ENCODE measurements around the gene CHCHD6. TPM values are rescaled to one million over a fixed set of nuclear protein-coding genes. Genes with fewer than 3 reads are reported as not detected.

CHCHD6 gene
- total RNA-seq, 2 donors from 2014 or later, result 23.6 to 34.4 TPM

DNA sequence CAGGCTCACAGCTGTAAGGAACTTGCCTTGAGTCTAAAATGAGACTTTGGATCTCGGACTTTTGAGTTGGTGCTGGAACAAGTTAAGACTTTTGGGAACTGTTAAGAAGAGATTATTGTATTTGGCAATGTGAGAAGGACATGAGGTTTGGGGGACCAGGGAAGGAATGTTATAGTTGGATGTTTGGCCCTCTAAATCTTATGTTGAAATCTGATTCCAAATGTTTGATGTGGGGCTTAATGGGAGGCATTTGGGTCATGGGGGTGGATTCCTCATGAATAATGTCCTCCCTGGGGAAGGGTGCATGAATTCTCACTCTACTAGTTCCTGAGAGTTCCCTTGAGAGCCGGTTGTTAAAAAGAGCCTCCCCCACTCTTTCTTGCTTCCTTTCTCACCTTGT, 18.5 kb upstream of the CHCHD6 start:
- TF ChIP-seq, protein P1, sequence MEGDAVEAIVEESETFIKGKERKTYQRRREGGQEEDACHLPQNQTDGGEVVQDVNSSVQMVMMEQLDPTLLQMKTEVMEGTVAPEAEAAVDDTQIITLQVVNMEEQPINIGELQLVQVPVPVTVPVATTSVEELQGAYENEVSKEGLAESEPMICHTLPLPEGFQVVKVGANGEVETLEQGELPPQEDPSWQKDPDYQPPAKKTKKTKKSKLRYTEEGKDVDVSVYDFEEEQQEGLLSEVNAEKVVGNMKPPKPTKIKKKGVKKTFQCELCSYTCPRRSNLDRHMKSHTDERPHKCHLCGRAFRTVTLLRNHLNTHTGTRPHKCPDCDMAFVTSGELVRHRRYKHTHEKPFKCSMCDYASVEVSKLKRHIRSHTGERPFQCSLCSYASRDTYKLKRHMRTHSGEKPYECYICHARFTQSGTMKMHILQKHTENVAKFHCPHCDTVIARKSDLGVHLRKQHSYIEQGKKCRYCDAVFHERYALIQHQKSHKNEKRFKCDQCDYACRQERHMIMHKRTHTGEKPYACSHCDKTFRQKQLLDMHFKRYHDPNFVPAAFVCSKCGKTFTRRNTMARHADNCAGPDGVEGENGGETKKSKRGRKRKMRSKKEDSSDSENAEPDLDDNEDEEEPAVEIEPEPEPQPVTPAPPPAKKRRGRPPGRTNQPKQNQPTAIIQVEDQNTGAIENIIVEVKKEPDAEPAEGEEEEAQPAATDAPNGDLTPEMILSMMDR (conservative IDR thresholded peaks at IDR 0.05), result no peak
- Histone ChIP-seq H3K36me3 (ENCODE audit: control insufficient read depth, insufficient read depth, low read length) (no peaks in the 10 kb centered on the region), H3K9ac (ENCODE audit: extremely low read depth, low read length, poor library complexity, severe bottlenecking) (no peak overlapping the region), H3K4me3 (ENCODE audit: low read length) (no peak overlapping the region), H3K9me3 (ENCODE audit: control insufficient read depth, low read length) (no peaks in the 10 kb centered on the region), H3K27ac (ENCODE audit: low read depth, low read length) (no peak overlapping the region), H3K27me3 (ENCODE audit: control insufficient read depth, insufficient read depth, low read length, poor library complexity, severe bottlenecking) (peaks cover 3% of the 10 kb centered on the region), H3K4me1 (ENCODE audit: control insufficient read depth, insufficient read depth, low read length) (no peaks in the 10 kb centered on the region)
- Mint-ChIP-seq H3K4me3 (no peak overlapping the region), H3K9me3 (no peaks in the 10 kb centered on the region), H3K36me3 (ENCODE audit: low read depth) (no peaks in the 10 kb centered on the region), H3K4me1 (no peaks in the 10 kb centered on the region), H3K27me3 (ENCODE audit: insufficient read depth) (peaks cover 13% of the 10 kb centered on the region), H3K27ac (no peak overlapping the region)
- DNase-seq, result no peak
- 83 to 94% methylated on average over 2 of the region's 2 CpGs for WGBS, 2 experiments (ENCODE audit: insufficient coverage in 1 of 2, insufficient read length in 1 of 2)

GRCh38 chr3:126691765-126692164, 12.3 kb upstream of the CHCHD6 start:
- TF ChIP-seq, protein P1 (conservative IDR thresholded peaks at IDR 0.05), result no peak
- WGBS, 2 experiments (ENCODE audit: insufficient coverage in 1 of 2, insufficient read length in 1 of 2), result 71 to 100% methylated on average over 1 to 3 of the region's 4 CpGs
- no peak overlapping the region for H3K27ac Mint-ChIP-seq
- H3K36me3 Mint-ChIP-seq (ENCODE audit: low read depth), result no peaks in the 10 kb centered on the region
- H3K36me3 ChIP-seq (ENCODE audit: control insufficient read depth, insufficient read depth, low read length), result no peaks in the 10 kb centered on the region
- H3K4me1 ChIP-seq (ENCODE audit: control insufficient read depth, insufficient read depth, low read length), result no peaks in the 10 kb centered on the region
- H3K9ac ChIP-seq (ENCODE audit: extremely low read depth, low read length, poor library complexity, severe bottlenecking), result no peak overlapping the region
- no peak for DNase-seq
- peaks cover 4% of the 10 kb centered on the region for H3K27me3 Mint-ChIP-seq (ENCODE audit: insufficient read depth)
- no peak overlapping the region for H3K4me3 ChIP-seq (ENCODE audit: low read length)
- H3K27me3 ChIP-seq (ENCODE audit: control insufficient read depth, insufficient read depth, low read length, poor library complexity, severe bottlenecking), result no peaks in the 10 kb centered on the region
- H3K4me1 Mint-ChIP-seq, result no peaks in the 10 kb centered on the region
- H3K27ac ChIP-seq (ENCODE audit: low read depth, low read length), result no peak overlapping the region
- no peak overlapping the region for H3K4me3 Mint-ChIP-seq
- no peaks in the 10 kb centered on the region for H3K9me3 ChIP-seq (ENCODE audit: control insufficient read depth, low read length)
- H3K9me3 Mint-ChIP-seq, result no peaks in the 10 kb centered on the region

- WGBS, 2 experiments (ENCODE audit: insufficient coverage in 1 of 2, insufficient read length in 1 of 2), result 72 to 81% methylated on average over 3 to 5 of the region's 5 CpGs
- no peak overlapping the region for H3K4me3 Mint-ChIP-seq
- H3K9me3 Mint-ChIP-seq, result no peaks in the 10 kb centered on the region
- no peaks in the 10 kb centered on the region for H3K36me3 Mint-ChIP-seq (ENCODE audit: low read depth)
- H3K27me3 ChIP-seq (ENCODE audit: control insufficient read depth, insufficient read depth, low read length, poor library complexity, severe bottlenecking), result no peaks in the 10 kb centered on the region
- peak; percentile 77 for DNase-seq
- TF ChIP-seq, protein P1 (conservative IDR thresholded peaks at IDR 0.05), result peak; percentile 66
- H3K36me3 ChIP-seq (ENCODE audit: control insufficient read depth, insufficient read depth, low read length), result no peaks in the 10 kb centered on the region
- H3K9me3 ChIP-seq (ENCODE audit: control insufficient read depth, low read length), result no peaks in the 10 kb centered on the region
- no peak overlapping the region for H3K27ac Mint-ChIP-seq
- no peak overlapping the region for H3K4me3 ChIP-seq (ENCODE audit: low read length)
- no peak overlapping the region for H3K27ac ChIP-seq (ENCODE audit: low read depth, low read length)
- no peak overlapping the region for H3K9ac ChIP-seq (ENCODE audit: extremely low read depth, low read length, poor library complexity, severe bottlenecking)
- H3K4me1 Mint-ChIP-seq, result no peaks in the 10 kb centered on the region
- H3K4me1 ChIP-seq (ENCODE audit: control insufficient read depth, insufficient read depth, low read length), result no peaks in the 10 kb centered on the region
- peaks cover 4% of the 10 kb centered on the region for H3K27me3 Mint-ChIP-seq (ENCODE audit: insufficient read depth)
Measured at GRCh38 chr3:126692858-126693257, 11.2 kb upstream of the CHCHD6 start.
